ENCODE results near the gene TCTN1. TPM values are rescaled to one million over a fixed set of nuclear protein-coding genes. Genes with fewer than 3 reads are reported as not detected.

TCTN1 gene
- total and polyA plus RNA-seq, 2 of the 13 experiments (the other 11 are each of a cell fraction or from before 2014, with no cell fraction given) = 13.6 to 16.0 TPM

- TF ChIP-seq RARA (CRISPR knock-in tag; IDR thresholded peaks at IDR 0.05) (0 out of 2 replicates have a peak, but pooled peaks have one; percentile 6), HOXA3 (CRISPR knock-in tag; IDR thresholded peaks at IDR 0.05) (peak; percentile 79), ZHX1 (CRISPR knock-in tag; IDR thresholded peaks at IDR 0.05; ENCODE audit: low read depth) (0 out of 2 replicates have a peak, but pooled peaks have one; percentile 47), ZNF589 (CRISPR knock-in tag; conservative IDR thresholded peaks at IDR 0.05) (no peak), ZNF768 (CRISPR knock-in tag; IDR thresholded peaks at IDR 0.05) (peak; percentile 61; the same call in 1 of the 2 replicates), MAX (IDR thresholded peaks at IDR 0.05) (peak; percentile 75), ETS1 (CRISPR knock-in tag; IDR thresholded peaks at IDR 0.05) (no peak), E2F5 (CRISPR knock-in tag; conservative IDR thresholded peaks at IDR 0.05) (peak; percentile 33; the same call in 1 of the 2 replicates), MTERF4 (CRISPR knock-in tag; IDR thresholded peaks at IDR 0.05) (0 out of 2 replicates have a peak, but pooled peaks have one; percentile 48), NFIB (CRISPR knock-in tag; IDR thresholded peaks at IDR 0.05; ENCODE audit: borderline replicate concordance) (no peak), MLX (CRISPR knock-in tag; IDR thresholded peaks at IDR 0.05) (no peak), FOXP1 (IDR thresholded peaks at IDR 0.05) (no peak), FOXP1 (CRISPR knock-in tag; IDR thresholded peaks at IDR 0.05) (no peak), ZBTB21 (CRISPR knock-in tag; IDR thresholded peaks at IDR 0.05) (no peak), RFXANK (CRISPR knock-in tag; IDR thresholded peaks at IDR 0.05) (no peak), TERF1 (CRISPR knock-in tag; IDR thresholded peaks at IDR 0.05) (no peak), SMAD9 (CRISPR knock-in tag; IDR thresholded peaks at IDR 0.05) (no peak), FOXK1 (CRISPR knock-in tag; IDR thresholded peaks at IDR 0.05; ENCODE audit: borderline replicate concordance, low read depth) (no peak)
Observed at GRCh38 chr12:110613771-110614684, at the start of gene TCTN1 (continued).
